Left renal cortex interstitium (tissue), 4 donors: ENCODE measurements around the gene GRIN3B. TPM values are rescaled to one million over a fixed set of nuclear protein-coding genes. Genes with fewer than 3 reads are reported as not detected.
A peak's percentile ranks its signal among the peaks of the same experiment; 100 is the strongest.

Experiments
- DNase-seq, 4 donors: peaks; one replicate each; pipeline ENCODE4 v3.0.0-alpha.2; 2013; ENCODE audit warnings: low read depth in 4 of 4, low spot score in 2 of 4, missing footprints in 1 of 4
- polyA plus RNA-seq, 4 donors: library from polyadenylated mRNA; unstranded; fragments of 120-200 nt; gene quantifications; one replicate each; pipeline ENCODE4 v1.2.1, GENCODE V29; 2013; ENCODE audit not compliant: insufficient read length in 4 of 4

Gene GRIN3B
- polyA plus RNA-seq, 4 donors, result 0.41 to 1.4 (median 1.0) TPM

GRCh38 chr19:1053176-1054101, 53.2 kb downstream of the GRIN3B start:
- DNase-seq, result no peak

- no peak for DNase-seq
Measured at GRCh38 chr19:1054102-1055027, 54.1 kb downstream of the GRIN3B start.

- no peak for DNase-seq
Measured at GRCh38 chr19:1055028-1055425, 54.8 kb downstream of the GRIN3B start.

- DNase-seq, result no peak
Measured at GRCh38 chr19:1055886-1056620, 55.8 kb downstream of the GRIN3B start.

GRCh38 chr19:1057176-1057855, 57.1 kb downstream of the GRIN3B start:
- DNase-seq, result peak in 1 of 4 donors; percentile 25

- DNase-seq, result no peak
Measured at GRCh38 chr19:1058112-1058511, 57.9 kb downstream of the GRIN3B start.

Other genes with a start within 250 kb of the GRIN3B start
- 10 to 100 TPM in 1 of 4 donors, 1 to 10 TPM in 3; 6.0 to 10.1 (median 9.4) TPM for gene MISP, start 249.3 kb upstream of the GRIN3B start, polyA plus RNA-seq
- 100 to 1,000 TPM; 344 to 430 (median 396) TPM for gene PTBP1, start 203.0 kb upstream of the GRIN3B start, polyA plus RNA-seq
- 10 to 100 TPM; 11.6 to 24.0 (median 17.3) TPM for gene PLPPR3, start 178.5 kb upstream of the GRIN3B start, polyA plus RNA-seq
- gene AZU1, start 172.6 kb upstream of the GRIN3B start, polyA plus RNA-seq, result 1 to 10 TPM; 1.0 to 3.4 (median 1.4) TPM
- gene PRTN3, start 159.4 kb upstream of the GRIN3B start, polyA plus RNA-seq, result 1 to 10 TPM in 2 of 4 donors, under 1 TPM in 2; 0.65 to 2.7 (median 1.3) TPM
- gene ELANE, start 148.1 kb upstream of the GRIN3B start, polyA plus RNA-seq, result under 1 TPM; 0.34 to 0.87 (median 0.40) TPM
- gene CFD, start 140.8 kb upstream of the GRIN3B start, polyA plus RNA-seq, result 1 to 10 TPM; 2.2 to 5.4 (median 4.3) TPM
- gene MED16, start 107.2 kb upstream of the GRIN3B start, polyA plus RNA-seq, result 10 to 100 TPM; 44.5 to 90.9 (median 64.0) TPM
- gene RNU6-9, start 106.9 kb upstream of the GRIN3B start, polyA plus RNA-seq, result not detected
- gene R3HDM4, start 87.2 kb upstream of the GRIN3B start, polyA plus RNA-seq, result 10 to 100 TPM; 35.6 to 62.3 (median 53.4) TPM
- 1 to 10 TPM in 2 of 4 donors, under 1 TPM in 2; 0.32 to 1.3 (median 1.00) TPM for gene KISS1R, start 83.1 kb upstream of the GRIN3B start, polyA plus RNA-seq
- 10 to 100 TPM; 16.3 to 37.2 (median 29.1) TPM for gene ARID3A, start 74.4 kb upstream of the GRIN3B start, polyA plus RNA-seq
- 10 to 100 TPM; 33.2 to 68.7 (median 55.4) TPM for gene WDR18, start 16.1 kb upstream of the GRIN3B start, polyA plus RNA-seq
- 100 to 1,000 TPM in 3 of 4 donors, 10 to 100 TPM in 1; 98.0 to 154 (median 130) TPM for gene TMEM259, start 20.7 kb downstream of the GRIN3B start, polyA plus RNA-seq
- not detected for gene RNU6-2, start 21.1 kb downstream of the GRIN3B start, polyA plus RNA-seq
- 100 to 1,000 TPM; 163 to 215 (median 186) TPM for gene CNN2, start 26.2 kb downstream of the GRIN3B start, polyA plus RNA-seq
- gene ABCA7, start 39.7 kb downstream of the GRIN3B start, polyA plus RNA-seq, result 10 to 100 TPM in 1 of 4 donors, 1 to 10 TPM in 3; 6.9 to 14.0 (median 8.5) TPM
- 10 to 100 TPM in 3 of 4 donors, 1 to 10 TPM in 1; 9.4 to 14.9 (median 12.2) TPM for gene ARHGAP45, start 66.7 kb downstream of the GRIN3B start, polyA plus RNA-seq
- gene POLR2E, start 95.0 kb downstream of the GRIN3B start, polyA plus RNA-seq, result 100 to 1,000 TPM; 139 to 183 (median 154) TPM
- gene GPX4, start 103.6 kb downstream of the GRIN3B start, polyA plus RNA-seq, result 100 to 1,000 TPM; 240 to 321 (median 259) TPM
- gene SBNO2, start 173.8 kb downstream of the GRIN3B start, polyA plus RNA-seq, result 10 to 100 TPM; 15.2 to 22.8 (median 20.1) TPM
- 10 to 100 TPM; 59.1 to 64.4 (median 61.9) TPM for gene STK11, start 205.4 kb downstream of the GRIN3B start, polyA plus RNA-seq
- gene CBARP, start 237.6 kb downstream of the GRIN3B start, polyA plus RNA-seq, result 1 to 10 TPM; 1.1 to 5.9 (median 3.5) TPM
- gene ATP5F1D, start 241.3 kb downstream of the GRIN3B start, polyA plus RNA-seq, result 100 to 1,000 TPM in 3 of 4 donors, 10 to 100 TPM in 1; 83.4 to 185 (median 127) TPM
- 10 to 100 TPM; 39.9 to 83.0 (median 65.7) TPM for gene MIDN, start 248.2 kb downstream of the GRIN3B start, polyA plus RNA-seq